Esophagus squamous epithelium (tissue), 4 donors: ENCODE measurements around the gene FAM81B.

ENCODE experiments used
- CTCF ChIP-seq, 6 experiments: fragments of 450-650 bp in 4 of 6; fragments of 200-600 bp in 2 of 6; sonication (generic) in 2 of 6; IDR thresholded peaks; one replicate each; pipeline ENCODE4 v1.5.1; 2016 to 2019; ENCODE audit warnings: antibody characterized with exemption in 6 of 6, mild to moderate bottlenecking in 4 of 6, moderate library complexity in 4 of 6
- POLR2A ChIP-seq, 4 donors: fragments of 450-650 bp; IDR thresholded peaks; one replicate each; pipeline ENCODE4 v1.6.1; 2017; ENCODE audit warnings: antibody characterized with exemption in 4 of 4, mild to moderate bottlenecking in 4 of 4, moderate library complexity in 3 of 4

- TF ChIP-seq CTCF (IDR thresholded peaks at IDR 0.05) (no peak), POLR2A (IDR thresholded peaks at IDR 0.05) (no peak)
These were observed 21.4 kb upstream of the FAM81B start for GRCh38 chr5:95369782-95370181.
